NCI-H1436 treated with DMSO at 0.1 percent for 48 hours (cell line): ENCODE data around the gene PADI6.
"Not testable (repeated sequence)": the region's sequence is repeated elsewhere in the genome, so short reads cannot be mapped to it uniquely, and the experiment has no call there.

Experiments
- DNase-seq: peaks from one replicate; lab custom pipeline; 2025; lab: John Stamatoyannopoulos, UW

Gene PADI6

DNA sequence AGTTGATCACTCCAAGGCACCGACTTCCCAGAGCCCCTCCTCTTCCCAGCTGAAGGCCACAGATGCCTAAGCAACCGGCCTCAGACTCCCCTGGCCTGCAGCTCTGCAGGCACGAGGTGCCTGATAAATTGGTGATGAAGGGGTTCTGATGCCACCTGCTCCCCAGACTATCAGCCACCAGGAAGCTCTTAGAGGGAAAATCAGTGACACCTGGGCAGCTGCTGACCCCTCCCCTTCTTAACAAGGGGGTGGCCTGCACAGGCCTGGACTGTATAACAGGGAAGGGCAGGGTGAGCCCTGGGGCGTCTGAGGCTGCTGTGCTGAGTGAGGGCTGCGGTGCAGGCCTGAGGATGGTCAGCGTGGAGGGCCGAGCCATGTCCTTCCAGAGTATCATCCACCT is at the start of gene PADI6:
Gene PADI6, plus strand, starts transcription at position 301 of the 400 bp plus-strand sequence. Its CDS starts 50 bp downstream, at position 351.
- no peak for DNase-seq

DNA sequence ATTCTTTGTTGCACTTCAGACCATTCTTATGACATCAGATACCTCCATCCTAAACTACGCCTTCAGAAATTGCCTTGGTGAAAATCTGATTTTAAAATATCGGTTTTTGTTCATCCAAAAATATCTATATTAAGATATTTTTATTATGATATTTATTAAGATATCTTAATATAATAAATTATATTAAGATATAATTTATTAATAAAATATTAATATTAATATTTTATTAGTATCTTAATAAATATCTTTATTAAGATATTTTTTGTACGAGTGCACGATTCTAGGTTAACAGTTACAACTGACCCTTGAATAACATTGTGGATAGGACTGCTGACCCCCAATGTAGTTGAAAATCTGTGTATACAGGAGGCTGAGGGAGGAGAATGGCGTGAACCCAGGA is 43.1 kb upstream of the PADI6 start:
- DNase-seq: no peak

DNA sequence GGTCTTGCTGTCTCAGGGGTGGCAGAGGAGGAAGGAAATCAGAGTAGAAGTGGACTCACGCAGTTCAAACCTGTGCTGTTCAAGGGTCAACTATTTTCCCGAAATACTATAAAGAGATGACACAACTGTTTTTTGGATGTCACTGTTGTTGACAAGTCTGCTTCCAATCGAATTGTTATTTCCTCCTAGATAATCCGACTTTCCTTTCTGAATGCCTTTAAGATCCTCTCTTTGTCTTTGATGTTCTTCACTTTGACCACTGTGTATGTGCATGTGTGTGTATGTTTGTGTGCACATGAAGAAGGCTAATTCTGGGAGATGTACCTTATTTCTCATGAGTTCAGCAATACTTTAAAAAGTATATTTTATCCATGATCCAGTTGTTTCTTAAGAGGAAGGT is 42.4 kb upstream of the PADI6 start:
- DNase-seq: no peak

DNA sequence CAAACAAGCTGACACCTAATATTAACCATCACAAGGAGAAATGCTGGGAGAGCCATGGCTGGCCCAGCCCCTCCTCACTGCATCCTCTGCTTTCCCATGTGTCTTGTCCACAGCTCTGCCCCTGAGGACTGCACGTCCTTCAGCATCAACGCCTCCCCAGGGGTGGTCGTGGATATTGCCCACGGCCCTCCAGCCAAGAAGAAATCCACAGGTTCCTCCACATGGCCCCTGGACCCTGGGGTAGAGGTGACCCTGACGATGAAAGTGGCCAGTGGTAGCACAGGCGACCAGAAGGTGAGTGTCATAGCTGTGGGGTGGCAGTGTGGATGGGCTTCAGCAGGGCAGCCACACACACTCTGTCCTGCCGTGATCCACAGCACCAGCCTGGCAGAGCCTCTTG is 41.1 kb upstream of the PADI6 start:
- DNase-seq: no peak

DNA sequence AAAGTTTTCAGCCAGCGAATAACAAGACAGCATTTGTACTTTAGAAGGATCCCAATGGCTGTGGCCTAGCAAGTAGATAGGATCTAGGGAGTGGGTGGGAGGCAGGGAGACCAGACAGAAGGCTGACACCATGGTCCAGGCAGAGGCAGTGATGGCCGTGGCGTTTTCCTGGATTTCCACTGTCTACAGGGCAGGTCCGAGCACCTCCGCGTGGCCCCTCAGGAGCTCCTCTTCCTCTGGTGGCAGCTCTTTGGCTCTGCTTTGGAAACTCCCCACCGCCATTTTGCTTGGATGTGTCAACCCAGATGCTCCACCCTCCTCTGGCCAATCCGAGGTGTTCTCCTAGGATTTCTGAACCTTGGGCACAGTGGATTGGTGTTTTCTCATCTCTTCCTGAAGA is 38.9 kb upstream of the PADI6 start:
- no peak for DNase-seq

DNA sequence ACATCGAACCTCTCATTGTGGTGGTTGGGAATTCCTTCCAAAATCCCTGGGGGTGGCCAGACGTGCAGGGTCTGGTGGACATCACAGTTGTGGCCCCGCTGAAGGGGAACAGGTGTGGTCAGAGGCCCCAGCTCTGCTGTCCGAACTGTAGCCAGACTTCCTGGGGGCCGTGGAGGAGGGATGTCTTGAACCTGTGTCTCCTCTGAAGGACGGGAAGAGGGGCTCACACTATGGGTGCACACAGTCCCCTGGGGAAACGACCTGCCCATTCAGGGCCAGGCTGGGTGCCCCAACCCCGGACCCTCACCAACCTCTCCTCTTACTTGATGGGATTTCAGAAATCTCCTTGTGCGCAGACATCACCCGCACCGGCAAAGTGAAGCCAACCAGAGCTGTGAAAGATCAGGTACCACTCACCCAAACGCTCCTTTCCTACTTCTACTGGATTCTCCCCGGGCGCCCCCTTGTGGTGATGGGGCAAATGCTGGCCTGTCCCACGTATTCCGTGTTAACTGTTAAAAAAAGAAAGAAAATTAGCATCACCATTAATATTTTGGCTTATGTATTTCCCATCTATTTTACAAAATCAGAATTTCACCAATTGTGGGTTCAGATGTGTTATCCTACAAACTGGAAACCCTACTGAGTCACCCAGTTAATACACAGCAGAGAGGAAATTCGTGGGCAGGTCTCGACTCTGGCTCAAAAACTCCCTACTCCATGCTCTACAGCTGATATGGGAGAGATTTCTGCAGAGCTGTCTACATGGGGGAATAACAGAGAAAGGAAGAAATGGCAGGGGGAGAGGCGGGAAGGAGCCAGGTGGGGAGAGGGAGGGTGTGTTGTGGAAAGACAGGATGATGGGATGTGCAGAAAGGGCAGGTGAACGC is 35.9 kb upstream of the PADI6 start:
- peak; percentile 17 for DNase-seq

DNA sequence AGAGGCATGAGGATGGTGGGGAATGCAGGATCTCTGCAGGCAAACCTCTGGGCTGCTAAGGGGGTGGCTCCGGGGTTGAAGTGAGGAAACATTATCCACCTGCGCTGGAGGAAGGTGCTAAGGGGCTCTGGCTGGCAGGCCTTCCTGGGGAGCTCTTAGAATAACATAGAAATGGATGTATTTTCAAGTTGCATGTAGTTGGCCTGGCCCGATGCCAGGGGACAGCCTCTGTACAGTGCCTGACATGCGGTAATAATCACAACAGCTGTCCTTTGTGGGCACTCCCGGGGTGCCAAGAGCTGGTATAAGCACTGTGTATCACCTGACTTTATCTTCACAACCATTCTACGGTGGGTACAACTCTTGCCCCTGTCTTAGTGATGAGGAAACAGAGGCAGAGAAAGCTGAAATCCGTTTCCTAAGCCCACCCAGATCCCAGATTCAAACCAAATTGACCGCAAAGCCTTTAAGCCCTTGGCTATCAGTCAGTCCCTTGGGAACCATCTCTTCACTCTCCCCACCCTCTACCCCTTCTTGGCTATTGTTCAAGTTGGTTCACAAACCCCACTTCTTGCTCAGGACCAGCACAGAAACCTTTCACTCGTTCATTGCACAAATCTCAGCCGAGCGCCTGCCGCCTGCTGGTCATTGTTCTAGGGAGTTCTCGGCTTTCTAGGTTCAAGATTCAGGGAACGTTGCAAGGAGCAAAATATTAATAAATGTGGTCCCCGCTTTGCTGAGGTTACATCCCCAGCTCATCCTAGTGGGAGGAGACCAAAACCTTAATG is 33.1 kb upstream of the PADI6 start:
- DNase-seq: no peak

DNA sequence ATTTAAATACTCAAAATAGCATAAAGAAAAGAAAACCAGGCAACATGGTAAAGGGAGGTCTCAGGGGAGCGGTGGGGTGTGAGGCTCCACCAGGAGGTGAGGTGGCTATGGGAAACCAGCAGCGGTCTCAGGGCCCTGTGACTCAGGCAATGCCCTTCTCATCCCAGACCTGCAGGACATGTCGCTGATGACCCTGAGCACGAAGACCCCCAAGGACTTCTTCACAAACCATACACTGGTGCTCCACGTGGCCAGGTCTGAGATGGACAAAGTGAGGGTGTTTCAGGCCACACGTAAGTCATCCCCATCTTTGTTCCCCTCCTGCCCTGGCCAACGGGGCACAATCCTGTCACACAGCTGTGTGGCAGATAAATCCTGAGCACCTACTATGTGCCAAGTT is 32.5 kb upstream of the PADI6 start:
- no peak for DNase-seq

DNA sequence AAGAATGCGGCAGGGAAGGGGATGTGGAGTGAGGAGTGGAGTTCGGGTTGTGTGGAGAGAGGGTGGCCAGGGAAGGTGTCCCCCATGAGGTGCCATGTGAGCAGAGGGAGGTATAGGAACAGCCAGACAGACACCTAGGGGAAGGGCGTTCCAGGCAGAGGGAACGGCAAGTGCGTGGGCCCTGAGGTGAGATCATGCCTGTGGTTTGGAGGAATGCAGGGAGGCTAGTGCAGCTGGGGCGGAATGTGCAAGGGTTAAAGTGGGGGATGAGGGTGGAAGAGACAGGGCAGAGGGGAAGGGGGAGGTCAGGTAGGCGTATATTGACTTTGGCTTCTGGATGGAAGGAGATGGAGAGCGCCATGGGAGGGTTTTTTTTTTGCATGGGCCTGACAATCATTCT is 31.6 kb upstream of the PADI6 start:
- DNase-seq: no peak

DNA sequence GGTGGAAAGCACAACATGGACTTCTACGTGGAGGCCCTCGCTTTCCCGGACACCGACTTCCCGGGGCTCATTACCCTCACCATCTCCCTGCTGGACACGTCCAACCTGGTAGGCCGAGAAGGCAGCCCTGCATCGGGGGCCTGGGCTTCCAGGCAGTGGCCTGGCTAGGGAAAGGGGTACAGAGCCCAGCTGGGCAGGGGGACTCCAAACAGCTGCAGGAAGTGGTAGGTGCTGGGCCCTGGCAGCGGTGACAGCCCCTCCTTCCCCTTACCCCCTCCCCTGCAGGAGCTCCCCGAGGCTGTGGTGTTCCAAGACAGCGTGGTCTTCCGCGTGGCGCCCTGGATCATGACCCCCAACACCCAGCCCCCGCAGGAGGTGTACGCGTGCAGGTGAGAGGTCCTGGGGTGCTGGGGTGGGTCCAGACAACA is 30.0 kb upstream of the PADI6 start:
- no peak for DNase-seq

DNA sequence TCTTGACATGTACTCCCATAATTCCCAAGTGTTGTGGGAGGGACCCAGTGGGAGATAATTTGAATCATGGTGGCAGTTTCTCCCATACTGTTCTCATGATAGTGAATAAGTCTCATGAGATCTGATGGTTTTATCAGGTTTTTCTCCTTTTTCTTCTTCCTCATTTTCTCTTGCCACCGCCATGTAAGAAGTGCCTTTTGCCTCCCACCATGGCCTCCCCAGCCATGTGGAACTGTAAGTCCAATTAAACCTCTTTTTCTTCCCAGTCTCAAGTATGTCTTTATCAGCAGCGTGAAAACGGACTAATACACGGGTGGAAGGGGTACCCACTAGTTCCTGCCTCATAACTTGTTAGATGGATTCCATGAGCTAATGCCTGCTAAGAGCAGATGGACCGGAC is 26.5 kb upstream of the PADI6 start:
- DNase-seq: not testable (repeated sequence)

DNA sequence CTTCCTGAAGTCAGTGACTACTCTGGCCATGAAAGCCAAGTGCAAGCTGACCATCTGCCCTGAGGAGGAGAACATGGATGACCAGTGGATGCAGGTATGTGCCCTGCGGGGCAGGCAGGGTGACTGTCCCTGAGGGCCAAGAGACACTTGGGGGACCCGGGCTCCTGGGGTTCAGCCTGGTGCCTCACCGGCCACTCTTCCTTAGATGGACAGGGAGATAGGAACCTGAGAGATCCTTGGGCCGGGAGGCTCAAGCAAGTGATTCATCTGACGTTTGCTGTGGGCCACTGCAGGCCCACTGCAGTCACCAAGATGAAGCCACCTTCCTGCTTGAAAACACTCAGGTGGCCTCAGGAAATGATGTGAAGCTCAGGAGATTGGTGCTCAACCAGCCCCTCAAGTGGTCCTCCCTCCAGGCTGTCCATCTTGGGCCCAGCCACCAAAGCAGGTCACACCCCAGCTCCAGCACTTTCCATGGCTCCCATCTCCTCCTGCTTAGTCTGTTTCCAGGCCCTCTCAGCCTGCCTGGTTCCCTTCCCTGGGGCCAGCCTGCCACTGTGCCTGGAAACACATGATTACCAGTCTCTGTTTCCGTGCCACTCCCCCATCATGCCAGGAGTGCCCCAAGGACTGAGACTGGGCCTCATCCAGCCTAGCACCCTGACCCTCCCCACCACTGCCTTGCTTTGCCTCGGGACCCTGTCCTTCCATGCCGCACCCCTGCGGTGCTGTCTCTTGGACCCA is 25.8 kb upstream of the PADI6 start:
- DNase-seq: no peak

DNA sequence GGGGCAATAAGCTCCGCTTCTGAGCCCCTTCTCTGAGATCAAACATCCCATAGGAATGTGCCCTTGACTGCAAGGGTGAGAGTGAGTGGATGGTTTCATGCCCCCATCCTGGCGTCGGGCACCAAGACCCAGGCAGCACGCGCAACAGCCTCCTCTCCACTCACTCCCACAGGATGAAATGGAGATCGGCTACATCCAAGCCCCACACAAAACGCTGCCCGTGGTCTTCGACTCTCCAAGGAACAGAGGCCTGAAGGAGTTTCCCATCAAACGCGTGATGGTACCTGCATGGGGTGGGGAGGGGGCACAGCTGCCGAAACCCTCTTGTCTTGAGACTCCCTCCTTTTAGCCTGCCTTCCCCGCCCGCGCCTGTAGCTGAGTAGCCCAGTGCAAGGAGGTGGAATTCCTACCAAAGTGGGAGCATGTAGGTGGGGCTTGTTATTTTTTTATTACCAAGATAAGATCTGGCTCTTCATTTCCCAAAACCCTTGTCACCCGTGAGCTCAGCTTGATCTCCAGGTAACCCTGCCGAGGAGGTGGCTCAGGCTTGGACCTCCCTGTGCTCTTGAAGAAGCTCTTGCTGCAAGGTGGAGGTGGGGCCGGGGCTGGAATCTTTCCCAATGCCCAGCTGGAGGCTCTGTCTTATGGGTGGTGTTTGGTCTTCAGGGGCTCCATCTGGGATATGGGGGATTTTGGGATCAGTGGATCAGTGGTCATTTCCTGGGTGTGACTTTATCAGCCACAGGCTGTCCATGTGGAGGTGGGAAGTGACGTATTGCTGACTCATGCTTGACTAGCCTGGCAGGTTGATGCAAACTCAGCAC is 24.0 kb upstream of the PADI6 start:
- no peak for DNase-seq

DNA sequence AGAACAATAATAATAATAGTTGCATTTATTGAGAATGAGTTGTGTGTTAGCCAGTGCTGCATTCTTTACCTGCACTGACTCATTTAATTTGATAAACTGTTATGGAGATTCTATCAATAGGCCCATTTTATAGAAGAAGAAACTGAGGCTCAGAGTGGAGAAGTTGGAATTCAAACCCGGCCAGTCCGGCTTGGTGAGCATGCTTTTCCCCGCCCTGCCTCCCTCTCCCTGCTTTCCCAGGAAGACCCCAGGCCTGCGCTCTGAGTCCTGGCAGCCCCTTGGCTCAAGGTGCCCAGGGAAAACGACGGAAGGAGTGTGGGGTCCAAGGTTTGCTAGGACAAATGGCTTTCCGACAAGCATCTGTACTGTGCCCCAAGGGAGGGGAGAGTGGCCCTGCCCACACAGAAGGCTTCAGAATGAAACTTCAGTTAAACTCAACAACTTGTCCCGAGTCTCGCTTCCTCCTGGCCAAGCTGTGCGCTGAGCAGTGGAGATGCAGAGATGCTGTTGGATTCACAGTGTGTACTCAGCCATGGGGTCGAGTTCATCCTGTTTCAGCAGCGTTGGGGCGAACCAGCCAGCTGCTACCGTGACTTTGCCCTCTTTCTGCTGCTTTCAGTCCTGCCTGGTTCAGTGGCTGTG is 23.3 kb upstream of the PADI6 start:
- DNase-seq: no peak

DNA sequence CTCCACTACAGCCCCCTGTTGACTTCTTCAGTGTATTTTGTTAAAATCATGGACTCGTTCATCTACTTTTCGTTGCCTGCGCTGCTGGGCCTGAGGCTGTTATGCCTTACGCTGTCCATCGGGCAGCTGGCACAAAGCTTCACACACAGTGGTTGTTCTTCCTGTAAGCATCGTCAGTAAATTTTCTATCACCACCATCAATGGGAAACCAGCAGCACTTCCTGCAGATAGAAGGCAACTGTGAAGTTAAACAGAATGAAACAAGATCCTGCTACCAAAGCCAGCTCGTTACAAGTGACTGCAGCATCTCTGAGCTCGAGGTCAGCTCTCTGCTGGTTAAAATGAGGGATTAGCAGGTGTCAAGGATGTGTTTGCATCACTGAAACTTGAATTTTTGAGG is 21.9 kb upstream of the PADI6 start:
- DNase-seq: no peak

DNA sequence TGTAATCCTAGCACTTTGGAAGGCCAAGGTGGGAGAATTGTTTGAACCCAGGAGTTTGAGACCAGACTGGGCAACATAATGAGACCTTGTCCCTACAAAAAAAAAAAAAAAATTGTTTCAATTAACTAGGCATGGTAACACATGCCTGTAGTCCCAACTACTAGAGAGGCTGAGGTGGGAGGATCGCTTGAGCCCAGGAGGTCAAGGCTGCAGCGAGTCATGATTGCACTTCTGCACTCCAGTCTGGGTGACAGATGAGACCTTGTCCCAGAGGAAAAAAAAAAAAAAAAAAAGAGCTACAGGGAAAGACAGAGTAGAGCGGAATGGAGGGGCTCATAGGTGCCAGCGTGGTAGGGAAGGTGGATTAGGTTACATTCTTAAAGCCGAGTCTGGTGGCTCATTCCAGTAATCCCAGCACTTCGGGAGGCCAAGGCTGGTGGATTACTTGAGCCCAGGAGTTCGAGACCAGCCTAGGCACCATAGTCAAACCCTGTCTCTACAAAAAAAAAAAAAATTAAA is 21.0 kb upstream of the PADI6 start:
- no peak for DNase-seq

DNA sequence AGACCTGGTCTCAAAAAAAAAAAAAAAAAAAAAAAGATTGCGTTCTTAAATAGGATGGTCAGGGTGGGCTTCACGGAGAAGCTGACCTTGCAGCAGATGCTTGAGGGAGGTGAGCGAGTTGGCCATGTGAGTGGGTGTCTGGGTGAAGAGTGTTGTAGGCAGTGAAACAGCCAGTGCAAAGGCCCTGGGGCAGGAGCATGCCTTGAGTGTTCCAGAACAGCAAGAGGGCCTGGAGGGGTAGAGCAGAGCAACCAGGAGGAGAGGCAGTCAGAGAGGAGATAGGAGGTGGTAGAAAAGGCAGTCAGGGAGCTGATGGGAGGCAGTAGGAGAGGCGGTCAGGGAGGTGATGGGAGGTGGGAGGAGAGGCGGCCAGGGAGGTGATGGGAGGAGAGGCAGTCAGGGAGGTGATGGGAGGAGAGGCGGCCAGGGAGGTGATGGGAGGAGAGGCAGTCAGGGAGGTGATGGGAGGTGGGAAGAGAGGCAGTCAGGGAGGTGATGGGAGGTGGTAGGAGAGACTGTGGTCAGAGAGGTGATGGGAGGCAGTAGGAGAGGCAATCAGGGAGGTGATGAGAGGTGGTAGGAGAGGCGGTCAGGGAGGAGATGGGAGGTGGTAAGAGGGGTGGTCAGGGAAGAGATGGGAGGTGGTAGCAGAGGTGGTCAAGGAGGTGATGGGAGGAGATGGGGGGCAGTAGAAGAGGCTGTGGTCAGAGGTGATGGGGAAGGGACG is 20.2 kb upstream of the PADI6 start:
- DNase-seq: no peak

DNA sequence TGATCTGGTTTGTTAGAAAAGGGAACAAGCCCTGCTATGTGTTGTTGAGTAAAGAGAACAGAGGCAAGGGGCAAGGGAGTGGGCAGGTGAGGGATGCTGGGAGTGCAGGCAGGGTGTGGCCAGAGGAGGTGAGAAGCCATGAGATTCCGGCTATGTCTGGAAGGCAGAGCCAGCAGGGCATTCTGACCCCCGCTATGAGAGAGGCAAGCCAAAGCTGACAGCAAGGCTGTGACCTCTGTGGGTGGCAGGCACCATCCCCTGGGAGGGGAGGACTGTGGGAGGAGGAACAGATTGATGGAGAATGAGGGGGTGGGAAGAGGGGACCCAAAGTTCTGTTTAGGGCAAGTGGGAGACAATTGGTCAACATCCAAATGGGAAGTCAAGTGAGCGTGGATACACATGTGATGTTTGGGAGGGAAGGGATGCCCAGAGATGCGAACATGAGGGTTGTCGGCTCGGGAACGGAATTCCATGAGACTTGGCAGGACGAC is 19.5 kb upstream of the PADI6 start:
- DNase-seq: no peak

DNA sequence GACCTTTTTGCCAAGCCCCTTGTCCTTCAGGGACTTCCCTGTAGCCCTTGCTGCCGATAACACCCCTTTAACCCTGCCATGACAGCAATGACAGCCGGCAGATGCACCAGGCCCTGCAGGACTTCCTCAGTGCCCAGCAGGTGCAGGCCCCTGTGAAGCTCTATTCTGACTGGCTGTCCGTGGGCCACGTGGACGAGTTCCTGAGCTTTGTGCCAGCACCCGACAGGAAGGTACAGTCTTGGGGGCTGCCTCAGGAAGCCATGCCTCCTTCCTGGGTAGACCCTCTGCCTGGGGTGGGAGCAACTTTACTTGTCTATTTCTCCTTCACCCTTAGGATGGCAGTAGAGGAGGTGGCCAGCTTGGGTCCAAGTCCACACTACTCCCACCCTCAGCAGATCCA is 16.1 kb upstream of the PADI6 start:
- DNase-seq: no peak

DNA sequence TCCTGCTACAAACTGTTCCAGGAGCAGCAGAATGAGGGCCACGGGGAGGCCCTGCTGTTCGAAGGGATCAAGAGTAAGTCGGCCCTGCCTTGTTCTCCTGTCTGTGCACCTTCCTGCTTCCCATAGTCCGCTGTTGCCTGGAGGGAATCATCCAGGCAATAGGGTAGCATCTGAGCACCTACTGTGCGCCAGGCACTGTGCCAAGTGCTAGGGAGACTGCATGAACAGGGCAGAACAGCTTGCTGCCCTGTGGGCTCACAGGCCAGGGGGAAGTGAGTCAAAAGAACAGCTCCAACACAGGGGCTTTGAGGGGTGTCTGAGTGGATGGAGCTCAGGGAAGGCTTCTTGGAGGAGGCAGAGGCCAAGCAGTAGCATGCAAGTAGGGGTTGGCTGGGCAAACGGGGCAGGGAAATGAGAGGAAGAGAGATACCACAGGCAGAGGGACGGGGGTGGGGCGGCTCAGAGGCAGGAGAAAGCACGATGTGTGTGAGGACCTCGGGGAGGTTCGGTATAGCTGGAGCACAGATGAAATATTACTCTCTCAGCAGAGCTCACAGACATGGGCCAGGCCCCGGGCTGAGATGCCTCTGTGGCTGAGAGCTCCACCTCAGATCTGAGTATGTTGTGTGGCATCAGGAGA is 15.5 kb upstream of the PADI6 start:
- DNase-seq: no peak
